ENCODE results near the gene UPK3BL1.
"Not testable (repeated sequence)": the region's sequence is repeated elsewhere in the genome, so short reads cannot be mapped to it uniquely, and the experiment has no call there.

Gene UPK3BL1

GRCh38 chr7:102642691-102643090 lies at the start of gene UPK3BL1:
TSS of gene UPK3BL1 (minus strand) at chr7:102642791. CDS start at chr7:102642741, 50 bp downstream.
- DNase-seq (ENCODE audit: extremely low read depth in 1 of 2, low read depth in 1 of 2): not testable (repeated sequence)

- DNase-seq (ENCODE audit: extremely low read depth in 1 of 2, low read depth in 1 of 2): not testable (repeated sequence)
Measured at GRCh38 chr7:102690602-102691001, 48.0 kb upstream of the UPK3BL1 start.

- not testable (repeated sequence) for DNase-seq (ENCODE audit: extremely low read depth in 1 of 2, low read depth in 1 of 2)
Measured at GRCh38 chr7:102689436-102690282, 47.1 kb upstream of the UPK3BL1 start.

- DNase-seq (ENCODE audit: extremely low read depth in 1 of 2, low read depth in 1 of 2): not testable (repeated sequence)
Measured at GRCh38 chr7:102688299-102689036, 45.9 kb upstream of the UPK3BL1 start.

GRCh38 chr7:102682560-102682959 lies 40.0 kb upstream of the UPK3BL1 start:
- not testable (repeated sequence) for DNase-seq (ENCODE audit: extremely low read depth in 1 of 2, low read depth in 1 of 2)

GRCh38 chr7:102680780-102681179 lies 38.2 kb upstream of the UPK3BL1 start:
- DNase-seq (ENCODE audit: extremely low read depth in 1 of 2, low read depth in 1 of 2): not testable (repeated sequence)

- not testable (repeated sequence) for DNase-seq (ENCODE audit: extremely low read depth in 1 of 2, low read depth in 1 of 2)
Measured at GRCh38 chr7:102675545-102675944, 33.0 kb upstream of the UPK3BL1 start.

- not testable (repeated sequence) for DNase-seq (ENCODE audit: extremely low read depth in 1 of 2, low read depth in 1 of 2)
Measured at GRCh38 chr7:102673447-102674067, 31.0 kb upstream of the UPK3BL1 start.

GRCh38 chr7:102671956-102672307 lies 29.3 kb upstream of the UPK3BL1 start:
- DNase-seq (ENCODE audit: extremely low read depth in 1 of 2, low read depth in 1 of 2): not testable (repeated sequence)

- DNase-seq (ENCODE audit: extremely low read depth in 1 of 2, low read depth in 1 of 2): not testable (repeated sequence)
Measured at GRCh38 chr7:102671166-102671955, 28.8 kb upstream of the UPK3BL1 start, which contains the start of gene POLR2J2. TSS of gene POLR2J2 (minus strand) at chr7:102671663. CDS start at chr7:102671601, 62 bp downstream.

- not testable (repeated sequence) for DNase-seq (ENCODE audit: extremely low read depth in 1 of 2, low read depth in 1 of 2)
Measured at GRCh38 chr7:102667523-102667922, 24.9 kb upstream of the UPK3BL1 start.

- not testable (repeated sequence) for DNase-seq (ENCODE audit: extremely low read depth in 1 of 2, low read depth in 1 of 2)
Measured at GRCh38 chr7:102666850-102667249, 24.3 kb upstream of the UPK3BL1 start.

- DNase-seq (ENCODE audit: extremely low read depth in 1 of 2, low read depth in 1 of 2): not testable (repeated sequence)
Measured at GRCh38 chr7:102664765-102665164, 22.2 kb upstream of the UPK3BL1 start.

- not testable (repeated sequence) for DNase-seq (ENCODE audit: extremely low read depth in 1 of 2, low read depth in 1 of 2)
Measured at GRCh38 chr7:102649924-102650323, 7.3 kb upstream of the UPK3BL1 start, which contains the start of gene SPDYE2B. TSS of gene SPDYE2B (plus strand) at chr7:102650319. CDS start at chr7:102652349, 2,030 bp downstream.

- not testable (repeated sequence) for DNase-seq (ENCODE audit: extremely low read depth in 1 of 2, low read depth in 1 of 2)
Measured at GRCh38 chr7:102647813-102648212, 5.2 kb upstream of the UPK3BL1 start.

GRCh38 chr7:102643404-102643803 lies 813 bp upstream of the UPK3BL1 start:
- DNase-seq (ENCODE audit: extremely low read depth in 1 of 2, low read depth in 1 of 2): not testable (repeated sequence)

GRCh38 chr7:102638848-102639247 lies 3.7 kb downstream of the UPK3BL1 start:
- not testable (repeated sequence) for DNase-seq (ENCODE audit: extremely low read depth in 1 of 2, low read depth in 1 of 2)

GRCh38 chr7:102636956-102637355 lies 5.6 kb downstream of the UPK3BL1 start:
- DNase-seq (ENCODE audit: extremely low read depth in 1 of 2, low read depth in 1 of 2): not testable (repeated sequence)

- not testable (repeated sequence) for DNase-seq (ENCODE audit: extremely low read depth in 1 of 2, low read depth in 1 of 2)
Measured at GRCh38 chr7:102635354-102635753, 7.2 kb downstream of the UPK3BL1 start.

- not testable (repeated sequence) for DNase-seq (ENCODE audit: extremely low read depth in 1 of 2, low read depth in 1 of 2)
Measured at GRCh38 chr7:102634299-102634698, 8.3 kb downstream of the UPK3BL1 start.

Data from stimulated activated CD8-positive, alpha-beta memory T cell treated with anti-CD3 and anti-CD28 coated beads, Interleukin-7, amount 100 ng/mL, for 48 hours (primary cell).